Measurements from ENCODE around the gene NME9. TPM values are rescaled to one million over a fixed set of nuclear protein-coding genes. Genes with fewer than 3 reads are reported as not detected.

Gene NME9
- total and polyA plus RNA-seq, 2 of the 4 experiments (the other 2 are of a cell fraction): not detected

- Histone ChIP-seq H2AFZ (replicated peaks; ENCODE audit: low read length, poor library complexity) (no peak overlapping the region), H3K4me3 (ENCODE audit: insufficient read depth, low read depth, low read length) (no peak overlapping the region), H2BK15ac (ENCODE audit: low read depth, low read length) (no peak overlapping the region), H3K14ac (replicated peaks; ENCODE audit: low read depth, low read length) (no peak overlapping the region), H3K9me3 (ENCODE audit: control insufficient read depth, insufficient read depth, low read length) (no peaks in the 10 kb centered on the region), H3K56ac (ENCODE audit: extremely low read depth, insufficient read depth, low read length) (no peak overlapping the region), H3K18ac (ENCODE audit: low read depth, low read length) (no peak overlapping the region), H3K9me1 (ENCODE audit: insufficient read depth, low read length) (peaks cover 12% of the 10 kb centered on the region; the same call in 1 of the 2 replicates), H4K8ac (ENCODE audit: low read depth in 2 of 2, low read length in 2 of 2) (no peak overlapping the region), H4K91ac (ENCODE audit: insufficient read depth, low read depth, low read length) (no peak overlapping the region), H2BK5ac (ENCODE audit: low read depth, low read length, poor library complexity, severe bottlenecking) (no peak overlapping the region), H2AK5ac (ENCODE audit: low read depth, low read length) (no peak overlapping the region), H3K9ac (ENCODE audit: low read depth, low read length) (no peak overlapping the region), H3K36me3 (ENCODE audit: control insufficient read depth, insufficient read depth, low read length) (peaks cover 5% of the 10 kb centered on the region), H3K4me2 (ENCODE audit: low read depth, low read length) (no peak overlapping the region; the same call in 1 of the 2 replicates), H3K79me1 (ENCODE audit: low read depth in 1 of 2, low read length in 2 of 2) (peaks cover 8 to 48% of the 10 kb centered on the region in 2 experiments; a peak in 3 of 4 replicates), H3K27me3 (ENCODE audit: control insufficient read depth, insufficient read depth, low read length) (no peaks in the 10 kb centered on the region), H4K5ac (ENCODE audit: low read depth, low read length) (no peak overlapping the region), H3K27ac (ENCODE audit: insufficient read depth, low read length) (no peak overlapping the region), H2BK20ac (ENCODE audit: low read depth, low read length) (no peak overlapping the region), H4K20me1 (ENCODE audit: insufficient read depth, low read length) (peaks cover 11% of the 10 kb centered on the region), H2AK9ac (replicated peaks; ENCODE audit: low read depth, low read length, poor library complexity) (no peak overlapping the region), H3K23ac (ENCODE audit: low read depth, low read length) (no peak overlapping the region), H3K4ac (ENCODE audit: low read depth, low read length) (no peak overlapping the region), H3K4me1 (ENCODE audit: control insufficient read depth, insufficient read depth, low read length) (peaks cover 5% of the 10 kb centered on the region; the same call in 1 of the 2 replicates), H2BK120ac (ENCODE audit: low read depth, low read length) (no peak overlapping the region)
- intact Hi-C loops (cut with micrococcal nuclease) (no loop called here), dilution Hi-C loops (cut with HindIII; ENCODE audit: low sequenced_read_pairs, unreplicated experiment) (no loop called here), in situ Hi-C loops (cut with MboI; ENCODE audit: low sequenced_read_pairs) (no loop called here)
- no CpG with 5 or more reads among the region's 7 CpGs for WGBS, 2 experiments (ENCODE audit: extremely low coverage in 2 of 2, insufficient read length in 1 of 2)
- no peak for DNase-seq
- peak; percentile 46 for ATAC-seq (ENCODE audit: low read depth)
- POLR2A ChIA-PET (ENCODE audit: unreplicated experiment): no interaction called here
- no TSS peak for BruUV-seq (replicated peaks)
- CTCF ChIA-PET: no interaction called here
- no peak for TF ChIP-seq MAFK (IDR thresholded peaks at IDR 0.05; ENCODE audit: low read depth, low read length)
- no peak for TF ChIP-seq RFX5 (IDR thresholded peaks at IDR 0.05; ENCODE audit: low read depth, low read length)
- TF ChIP-seq, protein P1, sequence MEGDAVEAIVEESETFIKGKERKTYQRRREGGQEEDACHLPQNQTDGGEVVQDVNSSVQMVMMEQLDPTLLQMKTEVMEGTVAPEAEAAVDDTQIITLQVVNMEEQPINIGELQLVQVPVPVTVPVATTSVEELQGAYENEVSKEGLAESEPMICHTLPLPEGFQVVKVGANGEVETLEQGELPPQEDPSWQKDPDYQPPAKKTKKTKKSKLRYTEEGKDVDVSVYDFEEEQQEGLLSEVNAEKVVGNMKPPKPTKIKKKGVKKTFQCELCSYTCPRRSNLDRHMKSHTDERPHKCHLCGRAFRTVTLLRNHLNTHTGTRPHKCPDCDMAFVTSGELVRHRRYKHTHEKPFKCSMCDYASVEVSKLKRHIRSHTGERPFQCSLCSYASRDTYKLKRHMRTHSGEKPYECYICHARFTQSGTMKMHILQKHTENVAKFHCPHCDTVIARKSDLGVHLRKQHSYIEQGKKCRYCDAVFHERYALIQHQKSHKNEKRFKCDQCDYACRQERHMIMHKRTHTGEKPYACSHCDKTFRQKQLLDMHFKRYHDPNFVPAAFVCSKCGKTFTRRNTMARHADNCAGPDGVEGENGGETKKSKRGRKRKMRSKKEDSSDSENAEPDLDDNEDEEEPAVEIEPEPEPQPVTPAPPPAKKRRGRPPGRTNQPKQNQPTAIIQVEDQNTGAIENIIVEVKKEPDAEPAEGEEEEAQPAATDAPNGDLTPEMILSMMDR (conservative IDR thresholded peaks at IDR 0.05; ENCODE audit: low read depth, low read length): no peak
- TF ChIP-seq MXI1 (IDR thresholded peaks at IDR 0.05; ENCODE audit: borderline replicate concordance, low read depth, low read length): no peak
- no peak for TF ChIP-seq FOS (IDR thresholded peaks at IDR 0.05; ENCODE audit: low read depth, low read length)
- TF ChIP-seq NFE2L2 (IDR thresholded peaks at IDR 0.05; ENCODE audit: low read depth, low read length): no peak
- no peak for TF ChIP-seq RAD21 (IDR thresholded peaks at IDR 0.05; ENCODE audit: low read length)
- TF ChIP-seq POLR2A (IDR thresholded peaks at IDR 0.05; ENCODE audit: low read depth, low read length): no peak
- TF ChIP-seq BHLHE40 (IDR thresholded peaks at IDR 0.05; ENCODE audit: low read depth, low read length): no peak
- TF ChIP-seq CHD1 (IDR thresholded peaks at IDR 0.05; ENCODE audit: low read depth, low read length): no peak
- TF ChIP-seq CEBPB (IDR thresholded peaks at IDR 0.05; ENCODE audit: low read depth, low read length): no peak
- TF ChIP-seq USF2 (IDR thresholded peaks at IDR 0.05; ENCODE audit: low read depth, low read length): no peak
- no peak for TF ChIP-seq MAZ (IDR thresholded peaks at IDR 0.05; ENCODE audit: borderline replicate concordance, low read depth, low read length)
- TF ChIP-seq, protein P2, sequence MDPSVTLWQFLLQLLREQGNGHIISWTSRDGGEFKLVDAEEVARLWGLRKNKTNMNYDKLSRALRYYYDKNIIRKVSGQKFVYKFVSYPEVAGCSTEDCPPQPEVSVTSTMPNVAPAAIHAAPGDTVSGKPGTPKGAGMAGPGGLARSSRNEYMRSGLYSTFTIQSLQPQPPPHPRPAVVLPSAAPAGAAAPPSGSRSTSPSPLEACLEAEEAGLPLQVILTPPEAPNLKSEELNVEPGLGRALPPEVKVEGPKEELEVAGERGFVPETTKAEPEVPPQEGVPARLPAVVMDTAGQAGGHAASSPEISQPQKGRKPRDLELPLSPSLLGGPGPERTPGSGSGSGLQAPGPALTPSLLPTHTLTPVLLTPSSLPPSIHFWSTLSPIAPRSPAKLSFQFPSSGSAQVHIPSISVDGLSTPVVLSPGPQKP (IDR thresholded peaks at IDR 0.05; ENCODE audit: borderline replicate concordance, low read depth, low read length): no peak
- no peak for TF ChIP-seq SMC3 (IDR thresholded peaks at IDR 0.05; ENCODE audit: low read depth, low read length)
Observed at GRCh38 chr3:138359148-138359918, 29.7 kb upstream of the NME9 start.

All from IMR-90 (cell line).